ENCODE measurements around the gene DDX41. TPM values are rescaled to one million over a fixed set of nuclear protein-coding genes. Genes with fewer than 3 reads are reported as not detected.
"Not testable (repeated sequence)": the region's sequence is repeated elsewhere in the genome, so short reads cannot be mapped to it uniquely, and the experiment has no call there.

Gene DDX41
- polyA plus RNA-seq (ENCODE audit: insufficient read length): 94.7 TPM
- long read RNA-seq, donor 1, transcript DDX41-208 (17 exons, 2,607 nt): major isoform, 6 of 24 reads
- long read RNA-seq, donor 1, partial matches to known transcripts: 16 of 24 reads
- long read RNA-seq, donor 1, other reads (novel, unspliced or antisense): 0 of 24 reads
- long read RNA-seq, donor 2, transcript DDX41-208 (17 exons, 2,607 nt): major isoform, 5 of 21 reads
- long read RNA-seq, donor 2, partial matches to known transcripts: 14 of 21 reads
- long read RNA-seq, donor 2, other reads (novel, unspliced or antisense): 0 of 21 reads
- long read RNA-seq, donor 3, partial matches to known transcripts: 23 of 29 reads
- long read RNA-seq, donor 3, other reads (novel, unspliced or antisense): 0 of 29 reads
- long read RNA-seq, donor 4: 0 reads
- long read RNA-seq, donor 5, transcript DDX41-208 (17 exons, 2,607 nt): major isoform, 7 of 71 reads
- long read RNA-seq, donor 5, partial matches to known transcripts: 61 of 71 reads
- long read RNA-seq, donor 5, other reads (novel, unspliced or antisense): 0 of 71 reads
- long read RNA-seq, donor 6, partial matches to known transcripts: 8 of 9 reads
- long read RNA-seq, donor 6, other reads (novel, unspliced or antisense): 0 of 9 reads
- long read RNA-seq, donor 7, transcript DDX41-208 (17 exons, 2,607 nt): major isoform, 8 of 41 reads
- long read RNA-seq, donor 7, partial matches to known transcripts: 30 of 41 reads
- long read RNA-seq, donor 7, other reads (novel, unspliced or antisense): 0 of 41 reads
- long read RNA-seq, donor 8, partial matches to known transcripts: 0 of 1 reads
- long read RNA-seq, donor 8, other reads (novel, unspliced or antisense): 0 of 1 reads

GRCh38 chr5:177516601-177517568, at the start of gene DDX41:
TSS of gene DDX41 (minus strand) at chr5:177516961. CDS start at chr5:177516945, 16 bp downstream.
- peak; percentile 97 for DNase-seq

- no peak for DNase-seq
These were observed 48.3 kb upstream of the DDX41 start for GRCh38 chr5:177565046-177565445.

DNA sequence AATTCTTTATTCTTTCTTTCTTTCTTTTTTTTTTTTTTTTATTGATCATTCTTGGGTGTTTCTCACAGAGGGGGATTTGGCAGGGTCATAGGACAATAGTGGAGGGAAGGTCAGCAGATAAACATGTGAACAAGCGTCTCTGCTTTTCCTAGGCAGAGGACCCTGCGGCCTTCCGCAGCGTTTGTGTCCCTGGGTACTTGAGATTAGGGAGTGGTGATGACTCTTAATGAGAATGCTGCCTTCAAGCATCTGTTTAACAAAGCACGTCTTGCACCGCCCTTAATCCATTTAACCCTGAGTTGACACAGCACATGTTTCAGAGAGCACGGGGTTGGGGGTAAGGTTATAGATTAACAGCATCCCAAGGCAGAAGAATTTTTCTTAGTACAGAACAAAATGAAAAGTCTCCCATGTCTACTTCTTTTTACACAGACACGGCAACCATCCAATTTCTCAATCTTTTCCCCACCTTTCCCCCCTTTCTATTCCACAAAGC, 42.7 kb upstream of the DDX41 start:
- DNase-seq: not testable (repeated sequence)

DNA sequence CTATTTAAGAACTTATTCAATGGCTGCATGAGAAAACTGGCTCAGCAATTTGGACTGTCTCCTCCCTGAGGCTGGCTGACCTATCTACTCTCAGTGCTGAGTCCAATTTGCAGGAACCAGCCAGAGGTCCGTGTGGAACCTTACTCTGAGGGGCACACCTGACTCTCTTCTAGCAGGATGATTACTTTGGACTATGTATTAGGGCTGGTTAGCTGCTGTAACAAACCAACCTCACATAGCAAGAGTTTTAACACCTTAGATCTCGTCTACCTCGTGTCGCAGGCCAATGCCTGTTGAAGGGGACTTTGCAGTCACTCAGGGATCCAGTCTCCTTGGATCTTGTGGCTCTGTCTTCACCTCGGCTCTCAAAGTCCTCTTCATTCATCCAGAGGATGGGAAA, 41.0 kb upstream of the DDX41 start:
- DNase-seq: no peak

DNA sequence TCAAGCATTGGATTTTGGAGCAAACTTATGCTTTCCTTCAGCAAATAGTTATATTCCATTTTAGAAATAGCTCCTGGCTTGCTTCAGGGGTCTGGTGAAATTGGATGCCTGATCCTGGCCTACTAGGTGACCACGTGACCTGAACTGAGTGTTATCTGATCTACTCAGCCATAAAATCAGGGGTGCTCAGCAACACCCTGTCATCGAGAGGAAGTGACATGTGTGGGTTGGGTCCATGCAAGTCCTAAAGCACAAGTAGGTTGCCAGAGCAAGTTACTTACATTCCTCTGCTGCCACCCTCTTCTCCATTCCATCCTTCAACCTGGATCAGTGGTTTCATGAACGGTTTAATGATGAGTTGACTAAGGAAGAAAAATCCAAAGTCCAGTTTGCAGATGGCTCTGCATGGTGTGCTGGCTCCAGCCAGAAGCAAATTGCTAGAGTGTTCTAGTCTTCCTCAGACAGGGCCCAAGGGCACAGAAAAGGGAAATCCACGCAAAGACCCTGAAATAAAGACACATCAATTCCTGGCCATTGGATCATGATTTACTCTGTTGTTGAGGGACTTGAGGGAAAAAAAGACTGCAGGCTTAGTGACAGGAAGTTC, 40.4 kb upstream of the DDX41 start:
- DNase-seq: peak; percentile 30

DNA sequence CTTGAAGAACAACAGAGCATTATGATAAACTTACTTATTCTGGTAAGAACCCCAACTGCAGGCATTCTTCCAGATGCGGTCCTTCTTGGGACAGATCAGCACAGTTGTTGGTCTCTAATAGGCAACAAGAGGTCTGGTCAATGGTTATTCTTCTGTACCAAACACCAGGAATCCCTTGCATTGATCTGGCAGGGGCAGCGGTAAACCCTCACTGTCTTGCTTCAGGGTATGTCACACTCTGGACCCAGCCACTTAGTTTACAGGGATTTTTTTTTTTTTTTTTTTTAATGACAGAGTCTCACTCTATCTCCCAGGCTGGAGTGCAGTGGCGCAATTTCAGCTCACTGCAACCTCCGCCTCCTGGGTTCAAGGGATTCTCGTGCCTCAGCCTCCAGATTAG, 38.9 kb upstream of the DDX41 start:
- no peak for DNase-seq

GRCh38 chr5:177555228-177555627, 38.5 kb upstream of the DDX41 start:
- no peak for DNase-seq

DNA sequence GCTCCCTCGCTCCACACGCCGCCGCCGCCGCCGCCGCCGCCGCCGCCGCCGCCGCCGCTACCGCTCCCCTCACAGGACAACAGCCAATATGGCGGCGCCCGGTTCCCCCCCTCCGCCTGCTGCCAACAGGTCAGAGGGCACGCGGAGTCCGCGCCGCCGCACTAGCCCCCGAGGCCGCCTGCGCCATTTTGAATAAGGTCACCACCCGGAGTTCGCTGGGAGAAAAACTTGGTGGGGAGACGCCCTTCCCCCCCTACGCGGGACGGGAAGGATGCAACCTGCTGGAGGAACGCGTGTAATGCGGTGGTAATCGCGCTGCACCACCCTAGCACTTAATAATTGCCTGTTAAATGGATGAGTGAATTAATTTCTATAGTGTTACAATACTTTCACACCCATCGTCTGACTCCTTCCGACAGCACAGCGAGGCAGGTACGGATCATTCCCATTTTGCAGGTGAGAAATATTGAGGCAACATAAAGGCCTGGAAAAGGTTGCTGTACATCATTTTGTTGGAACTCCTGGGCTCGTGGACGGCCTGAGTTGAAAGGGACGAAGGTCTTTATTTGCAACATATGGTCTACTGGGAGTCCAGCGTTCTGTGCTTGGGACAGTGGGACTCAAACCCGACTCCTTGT, 37.8 kb upstream of the DDX41 start, which contains the start of gene FAM193B:
FAM193B (minus strand) TSS at position 90 of the 638 bp plus-strand sequence. CDS start 105 bp downstream, outside the sequence.
- peak; percentile 89 for DNase-seq

DNA sequence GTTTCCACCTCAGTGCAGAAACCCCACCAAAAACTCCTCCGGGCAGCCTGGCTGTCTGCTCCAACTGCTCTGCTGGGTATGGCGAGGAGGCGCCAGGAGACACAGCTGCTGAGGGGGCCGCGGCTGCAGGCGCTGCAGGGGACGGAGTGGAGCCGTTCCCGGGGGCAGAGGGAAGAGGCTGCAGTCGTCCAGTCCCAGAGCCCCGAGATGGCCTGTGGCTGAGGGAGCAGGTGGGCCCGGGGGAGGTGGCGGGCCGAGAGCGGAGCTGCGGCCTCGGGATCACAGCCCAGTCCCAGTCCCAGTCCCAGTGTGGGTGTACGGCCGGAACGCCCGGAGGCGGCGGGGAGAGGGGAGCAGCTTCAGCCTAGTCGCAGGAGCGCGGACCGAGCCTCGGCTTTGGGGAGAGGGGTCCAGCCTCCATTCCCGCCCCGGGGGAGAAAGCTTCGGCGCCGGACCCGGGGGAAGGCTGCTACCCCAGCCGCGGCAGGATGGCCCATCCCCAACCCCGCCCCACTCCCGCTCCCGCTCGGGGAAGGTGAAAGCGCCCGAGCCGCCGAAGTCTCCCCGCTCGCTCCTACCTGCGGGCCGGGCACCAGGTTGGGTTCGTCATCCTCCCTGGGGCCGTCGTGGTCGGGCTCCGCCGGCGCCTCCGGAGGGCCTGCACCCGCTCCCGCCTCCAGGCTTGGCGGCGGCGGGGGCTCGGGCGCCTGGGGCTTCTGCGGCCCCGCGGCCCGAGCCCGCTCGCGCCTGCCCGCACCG, 37.1 kb upstream of the DDX41 start:
- no peak for DNase-seq

DNA sequence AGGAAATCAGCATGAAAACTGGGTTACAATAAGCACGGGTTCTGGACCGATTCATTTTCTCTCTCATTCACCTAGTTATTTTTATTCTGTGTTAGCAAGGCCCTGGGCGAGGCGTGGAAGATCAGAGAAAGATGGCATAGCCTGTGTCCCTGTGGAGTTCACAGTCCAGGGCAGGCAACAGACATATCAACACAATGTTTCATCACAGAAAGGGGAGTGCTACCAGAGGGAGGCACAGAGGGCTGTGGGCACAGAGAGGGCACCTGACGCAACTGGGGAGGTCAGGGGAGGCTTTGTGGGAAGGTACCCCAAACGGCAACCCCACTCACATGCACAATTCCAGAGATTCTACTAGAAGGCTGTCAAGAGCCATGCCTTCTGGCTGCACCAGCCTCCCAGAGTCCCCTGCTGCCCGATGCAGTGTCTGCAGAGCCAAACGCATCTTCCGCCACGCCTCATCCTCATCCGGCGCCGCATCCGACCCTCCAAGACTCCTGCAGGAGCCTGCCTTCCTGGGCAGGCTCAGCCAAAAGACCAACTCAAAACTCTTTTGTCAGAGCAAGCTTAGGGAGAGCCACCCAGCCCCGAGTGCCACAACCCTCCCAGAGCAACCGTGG, 36.2 kb upstream of the DDX41 start:
- DNase-seq: no peak

DNA sequence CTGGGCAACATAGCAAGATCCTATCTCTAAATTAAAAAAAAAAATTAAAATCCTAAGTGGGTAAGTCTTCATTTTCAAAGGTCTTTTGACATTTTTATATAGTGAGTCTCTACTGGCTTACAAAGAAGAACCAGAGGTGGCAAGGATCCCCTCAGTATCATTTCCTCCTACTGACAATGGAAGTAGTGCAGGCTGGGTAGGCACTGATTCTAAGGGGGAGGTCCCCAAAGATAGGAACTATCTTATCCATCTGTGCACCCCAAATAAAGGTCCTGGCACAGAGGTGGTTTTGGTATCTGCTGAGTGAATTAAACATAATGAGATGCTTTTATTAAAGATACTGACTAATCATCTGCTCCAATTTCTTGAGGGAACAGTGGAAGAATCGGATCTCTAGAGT, 33.4 kb upstream of the DDX41 start:
- DNase-seq: no peak

DNA sequence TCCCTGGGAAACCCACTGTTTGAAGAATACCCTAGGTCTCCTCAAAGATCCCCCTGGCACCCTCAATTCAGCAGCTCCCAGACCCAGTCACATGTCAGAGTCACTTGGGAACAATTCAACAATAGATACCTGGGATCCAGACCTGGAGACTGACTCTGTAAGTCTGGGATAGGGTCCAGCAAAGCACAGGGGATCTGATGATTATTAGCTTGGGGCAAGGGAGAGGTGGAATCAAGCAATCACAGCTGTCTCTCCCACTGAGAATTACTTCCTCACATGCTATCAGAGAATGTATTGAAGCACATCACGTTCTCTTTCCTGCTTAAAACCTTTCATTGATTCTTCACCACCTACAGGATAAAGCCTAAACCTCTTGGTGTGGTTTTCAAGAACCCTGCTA, 31.7 kb upstream of the DDX41 start:
- no peak for DNase-seq

DNA sequence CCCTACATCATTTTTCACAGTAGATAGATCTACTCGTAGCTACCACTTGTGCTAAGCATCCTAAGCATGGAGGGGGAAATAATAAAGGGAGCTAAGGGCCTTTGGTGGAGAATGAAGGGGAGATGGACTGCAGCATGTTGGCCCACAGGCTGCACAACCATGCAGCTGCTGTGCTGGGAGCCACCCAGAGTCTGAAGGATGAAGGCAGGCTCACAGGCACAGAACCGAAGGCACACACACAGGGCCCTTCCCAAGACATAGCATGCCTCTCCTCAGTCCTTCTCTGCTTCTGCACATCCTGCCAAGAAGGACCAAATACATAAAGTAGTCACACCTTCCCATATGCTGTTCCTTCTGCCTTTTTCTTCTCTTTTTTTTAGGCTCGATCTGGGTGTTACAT, 31.0 kb upstream of the DDX41 start:
- no peak for DNase-seq

- no peak for DNase-seq
These were observed 29.5 kb upstream of the DDX41 start for GRCh38 chr5:177546258-177546741.

GRCh38 chr5:177545487-177546257, 28.9 kb upstream of the DDX41 start:
- no peak for DNase-seq

- DNase-seq: no peak
These were observed 26.2 kb upstream of the DDX41 start for GRCh38 chr5:177542816-177543465.

GRCh38 chr5:177540438-177540837, 23.7 kb upstream of the DDX41 start:
- DNase-seq: no peak

- no peak for DNase-seq
These were observed 22.6 kb upstream of the DDX41 start for GRCh38 chr5:177539411-177539810.
